CD14-positive monocyte (primary cell): ENCODE data around the gene APCDD1. TPM values are rescaled to one million over a fixed set of nuclear protein-coding genes. Genes with fewer than 3 reads are reported as not detected.

Source experiments
- DNase-seq, 3 donors: peaks; one replicate each; pipeline ENCODE4 v3.0.0-alpha.2; 2011 to 2022
- H2AFZ ChIP-seq: 2 replicates; pipeline ENCODE4 v1.6.0; 2012; ENCODE audit warnings: mild to moderate bottlenecking, low read depth, low read length, inconsistent platforms; ENCODE audit not compliant: insufficient read depth, poor library complexity, severe bottlenecking
- H3K27ac ChIP-seq, 2 donors: 1 replicate in 1 of 2; 2 replicates in 1 of 2; pipeline ENCODE4 v1.5.1; 2012 to 2013; ENCODE audit warnings: low read length in 2 of 2, control low read depth in 1 of 2, inconsistent platforms in 1 of 2, low read depth in 1 of 2, mild to moderate bottlenecking in 1 of 2
- H3K27me3 ChIP-seq, 2 donors: one replicate each; pipeline versions ENCODE4 v1.6.0 to v1.6.1; 2011 to 2013; ENCODE audit warnings: low read length in 2 of 2; ENCODE audit not compliant: control insufficient read depth in 2 of 2, insufficient read depth in 2 of 2
- H3K36me3 ChIP-seq, 2 donors: replicated peaks in 1 of 2; 1 replicate in 1 of 2; 2 replicates in 1 of 2; pipeline versions ENCODE4 v1.5.1 to v1.6.1; 2012 to 2013; ENCODE audit warnings: low read length in 2 of 2, control low read depth in 1 of 2, inconsistent platforms in 1 of 2, mild to moderate bottlenecking in 1 of 2; ENCODE audit not compliant: insufficient read depth in 2 of 2, control insufficient read depth in 1 of 2
- H3K4me1 ChIP-seq, 2 donors: 1 replicate in 1 of 2; 2 replicates in 1 of 2; pipeline versions ENCODE4 v1.5.1 to v1.6.1; 2012 to 2013; ENCODE audit warnings: low read length in 2 of 2, control low read depth in 1 of 2, inconsistent platforms in 1 of 2, mild to moderate bottlenecking in 1 of 2, moderate library complexity in 1 of 2; ENCODE audit not compliant: insufficient read depth in 2 of 2, control insufficient read depth in 1 of 2
- H3K4me2 ChIP-seq: replicated peaks from 2 replicates; pipeline ENCODE3; 2012; ENCODE audit warnings: low read length, moderate library complexity, mild to moderate bottlenecking; ENCODE audit not compliant: poor library complexity, severe bottlenecking; ENCODE audit errors: extremely low read depth
- H3K4me3 ChIP-seq, 3 experiments: fragments of 200-600 bp in 1 of 3; sonication (generic) in 1 of 3; replicated peaks in 1 of 3; 1 replicate in 2 of 3; 2 replicates in 1 of 3; pipeline ENCODE4 v1.5.1; 2011 to 2013; ENCODE audit warnings: low read length in 3 of 3, mild to moderate bottlenecking in 3 of 3, control low read depth in 2 of 3, low read depth in 2 of 3, inconsistent platforms in 1 of 3, moderate library complexity in 1 of 3
- H3K79me2 ChIP-seq: 2 replicates; pipeline ENCODE4 v1.6.0; 2012; ENCODE audit warnings: mild to moderate bottlenecking, control low read depth, inconsistent platforms, low read length, moderate library complexity; ENCODE audit not compliant: insufficient read depth
- H3K9ac ChIP-seq: 2 replicates; pipeline ENCODE4 v1.6.0; 2017; ENCODE audit warnings: low read length, mild to moderate bottlenecking; ENCODE audit not compliant: insufficient read depth, poor library complexity, severe bottlenecking
- H3K9me3 ChIP-seq, 2 donors: replicated peaks in 1 of 2; 1 replicate in 1 of 2; 2 replicates in 1 of 2; pipeline versions ENCODE4 v1.5.1 to v1.6.1; 2012 to 2013; ENCODE audit warnings: low read length in 2 of 2, control low read depth in 1 of 2; ENCODE audit not compliant: control insufficient read depth in 1 of 2, insufficient read depth in 1 of 2
- H4K20me1 ChIP-seq: 2 replicates; pipeline ENCODE4 v1.6.0; 2012; ENCODE audit warnings: mild to moderate bottlenecking, low read length, control low read depth, moderate library complexity; ENCODE audit not compliant: insufficient read depth
- H3K27ac Mint-ChIP-seq, 7 donors: one replicate each; pipeline ENCODE4 v1.8.0; 2020; ENCODE audit warnings: mild to moderate bottlenecking in 7 of 7, mixed read lengths in 7 of 7, moderate library complexity in 6 of 7, inconsistent platforms in 2 of 7
- H3K27me3 Mint-ChIP-seq, 3 donors: one replicate each; pipeline ENCODE4 v1.8.0; 2021 to 2022; ENCODE audit warnings: low read depth in 3 of 3, mild to moderate bottlenecking in 3 of 3, mixed read lengths in 3 of 3, moderate library complexity in 3 of 3, inconsistent platforms in 1 of 3
- H3K36me3 Mint-ChIP-seq, 2 donors: one replicate each; pipeline ENCODE4 v1.8.0; 2020; ENCODE audit warnings: mixed read lengths in 2 of 2, inconsistent platforms in 1 of 2, mild to moderate bottlenecking in 1 of 2
- H3K4me1 Mint-ChIP-seq: one replicate; pipeline ENCODE4 v1.8.0; 2020; ENCODE audit warnings: mild to moderate bottlenecking, mixed read lengths
- H3K4me3 Mint-ChIP-seq, 2 donors: one replicate each; pipeline ENCODE4 v1.8.0; 2020; ENCODE audit warnings: mild to moderate bottlenecking in 2 of 2, mixed read lengths in 2 of 2, moderate library complexity in 1 of 2
- H3K9me3 Mint-ChIP-seq, 7 donors: one replicate each; pipeline ENCODE4 v1.8.0; 2020 to 2022; ENCODE audit warnings: mixed read lengths in 7 of 7, mild to moderate bottlenecking in 6 of 7, moderate library complexity in 6 of 7, inconsistent platforms in 2 of 7
- WGBS: methylation state at CpG from one replicate; pipeline ENCODE4 v1.1.5; 2013; ENCODE audit warnings: missing lambda C conversion rate; ENCODE audit not compliant: insufficient coverage; 5-methylcytosine and 5-hydroxymethylcytosine counted together
- intact Hi-C, 2 donors: fragments of 100-400 bp; cut with micrococcal nuclease; formaldehyde crosslinking; loops; one replicate each; pipeline versions ENCODE4 v1.15.0 to v1.15.1; 2023
- polyA plus RNA-seq, 3 donors: library from polyadenylated mRNA; depleted of rRNA in 1 of 3; unstranded in 2 of 3; stranded (reverse) in 1 of 3; fragments of 300-500 nt in 2 of 3; fragments of >200 nt in 1 of 3; fragmentation: Illumina TruSeq in 2 of 3; gene quantifications; 1 replicate in 2 of 3; 2 replicates in 1 of 3; pipeline ENCODE4 v1.2.3, GENCODE V29; 2012 to 2021
- TF ChIP-seq, protein P1 (sequence below): fragments of 200-600 bp; IDR thresholded peaks from one replicate; pipeline ENCODE4 v1.8.0; 2022; ENCODE audit warnings: antibody characterized with exemption, mild to moderate bottlenecking

The APCDD1 gene
- polyA plus RNA-seq, 3 donors = 1.2 to 4.8 (median 1.6) TPM

DNA sequence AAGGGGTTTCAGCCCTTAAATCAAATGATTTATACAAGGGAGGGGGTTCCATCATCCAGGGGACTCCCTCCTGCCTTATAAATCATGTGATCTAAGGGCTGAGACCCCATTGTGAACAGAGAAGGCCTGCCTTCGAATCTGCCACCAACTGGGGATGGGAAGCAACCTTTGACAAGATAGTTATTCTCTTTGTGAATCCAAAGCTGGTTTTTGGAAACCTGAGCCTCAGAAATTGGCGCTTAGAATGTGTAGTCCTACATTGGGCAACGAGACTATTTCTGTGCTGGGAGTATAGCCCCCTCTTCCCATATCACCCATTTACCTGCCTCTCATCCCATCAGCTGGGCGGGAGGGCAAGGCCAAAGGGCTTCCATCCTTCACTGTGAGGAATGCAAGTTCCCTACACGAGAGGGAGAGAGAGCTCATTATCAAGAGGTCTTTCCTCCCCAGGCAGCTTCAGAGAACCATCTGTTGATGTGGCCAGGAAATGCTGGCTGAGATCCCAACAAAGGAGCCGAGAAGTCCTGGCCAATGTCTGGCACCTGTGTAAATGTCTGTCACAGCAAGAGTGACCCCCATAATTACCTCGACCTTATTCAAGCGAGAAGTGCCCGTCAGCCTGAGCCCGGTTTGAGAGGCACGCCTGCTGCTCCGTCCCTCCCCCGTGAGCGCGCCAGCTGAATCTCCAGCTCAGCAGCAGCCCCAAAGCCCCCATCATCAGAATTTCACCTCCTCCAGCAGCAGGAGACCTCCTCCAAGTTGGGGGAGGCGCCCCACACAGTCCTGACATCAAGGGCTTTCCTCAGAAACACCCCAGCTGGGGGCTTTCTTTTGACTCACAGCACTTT, 48.4 kb upstream of the APCDD1 start:
- H3K36me3 ChIP-seq = no peaks in the 10 kb centered on the region
- H4K20me1 ChIP-seq = no peaks in the 10 kb centered on the region
- H3K4me3 ChIP-seq = no peak overlapping the region
- no peaks in the 10 kb centered on the region for H3K27me3 ChIP-seq
- Mint-ChIP-seq H3K27me3 (peaks cover 2 to 6% (median 4%) of the 10 kb centered on the region in 3 donors), H3K4me1 (peaks cover 14% of the 10 kb centered on the region), H3K4me3 (no peak overlapping the region), H3K9me3 (peaks cover 0 to 2% (median 0%) of the 10 kb centered on the region in 7 donors), H3K27ac (no peak overlapping the region), H3K36me3 (no peaks in the 10 kb centered on the region)
- TF ChIP-seq, protein P1, sequence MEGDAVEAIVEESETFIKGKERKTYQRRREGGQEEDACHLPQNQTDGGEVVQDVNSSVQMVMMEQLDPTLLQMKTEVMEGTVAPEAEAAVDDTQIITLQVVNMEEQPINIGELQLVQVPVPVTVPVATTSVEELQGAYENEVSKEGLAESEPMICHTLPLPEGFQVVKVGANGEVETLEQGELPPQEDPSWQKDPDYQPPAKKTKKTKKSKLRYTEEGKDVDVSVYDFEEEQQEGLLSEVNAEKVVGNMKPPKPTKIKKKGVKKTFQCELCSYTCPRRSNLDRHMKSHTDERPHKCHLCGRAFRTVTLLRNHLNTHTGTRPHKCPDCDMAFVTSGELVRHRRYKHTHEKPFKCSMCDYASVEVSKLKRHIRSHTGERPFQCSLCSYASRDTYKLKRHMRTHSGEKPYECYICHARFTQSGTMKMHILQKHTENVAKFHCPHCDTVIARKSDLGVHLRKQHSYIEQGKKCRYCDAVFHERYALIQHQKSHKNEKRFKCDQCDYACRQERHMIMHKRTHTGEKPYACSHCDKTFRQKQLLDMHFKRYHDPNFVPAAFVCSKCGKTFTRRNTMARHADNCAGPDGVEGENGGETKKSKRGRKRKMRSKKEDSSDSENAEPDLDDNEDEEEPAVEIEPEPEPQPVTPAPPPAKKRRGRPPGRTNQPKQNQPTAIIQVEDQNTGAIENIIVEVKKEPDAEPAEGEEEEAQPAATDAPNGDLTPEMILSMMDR = no peak
- H3K27ac ChIP-seq = no peak overlapping the region
- no peak overlapping the region for H3K9ac ChIP-seq
- H3K9me3 ChIP-seq = no peaks in the 10 kb centered on the region
- no peak for DNase-seq
- H2AFZ ChIP-seq = no peak overlapping the region
- intact Hi-C loops = loop anchor here in 1 of 2 donors (10.0 kb wide), 1 partner anchor 109 kb away; no protein-coding TSS in a partner anchor
- no peaks in the 10 kb centered on the region for H3K79me2 ChIP-seq
- 60% methylated on average over 10 of the region's 16 CpGs for WGBS
- peaks cover 15 to 19% of the 10 kb centered on the region in 2 donors for H3K4me1 ChIP-seq
- no peak overlapping the region for H3K4me2 ChIP-seq

DNA sequence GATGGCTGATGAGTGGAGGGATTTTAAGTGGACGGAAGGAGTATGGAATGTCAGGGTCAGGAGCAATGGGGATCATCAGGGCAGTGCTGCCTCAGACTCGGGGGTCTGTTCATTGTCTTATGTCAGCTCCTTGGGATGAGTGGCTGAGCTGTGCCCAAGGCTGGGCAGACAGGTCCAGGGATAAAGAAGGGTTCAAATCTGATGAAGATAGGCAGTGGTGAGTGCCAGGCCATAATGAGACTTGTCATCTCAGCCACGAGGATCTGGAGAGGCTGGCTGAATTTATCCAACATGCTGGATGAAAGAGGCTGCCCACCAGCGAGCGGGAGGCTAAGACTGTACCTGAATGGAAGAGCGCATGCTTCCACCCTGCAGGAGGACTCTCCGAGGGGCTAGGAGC, 46.3 kb upstream of the APCDD1 start:
- WGBS = 96% methylated on average over 7 of the region's 7 CpGs
- TF ChIP-seq, protein P1 = no peak
- H3K36me3 ChIP-seq = no peaks in the 10 kb centered on the region
- Mint-ChIP-seq H3K4me1 (no peaks in the 10 kb centered on the region), H3K27me3 (peaks cover 2 to 8% (median 5%) of the 10 kb centered on the region in 3 donors), H3K36me3 (no peaks in the 10 kb centered on the region), H3K4me3 (no peak overlapping the region), H3K27ac (no peak overlapping the region), H3K9me3 (peaks cover 0 to 2% (median 0%) of the 10 kb centered on the region in 7 donors)
- H3K4me3 ChIP-seq = no peak overlapping the region
- H3K79me2 ChIP-seq = no peaks in the 10 kb centered on the region
- H4K20me1 ChIP-seq = no peaks in the 10 kb centered on the region
- no peak overlapping the region for H3K9ac ChIP-seq
- H2AFZ ChIP-seq = no peak overlapping the region
- H3K27ac ChIP-seq = no peak overlapping the region
- no peak overlapping the region for H3K4me2 ChIP-seq
- no peaks in the 10 kb centered on the region for H3K9me3 ChIP-seq
- DNase-seq = no peak
- intact Hi-C loops = loop anchor here in 1 of 2 donors (10.0 kb wide), 1 partner anchor 107 kb away; no protein-coding TSS in a partner anchor
- H3K4me1 ChIP-seq = no peaks in the 10 kb centered on the region
- H3K27me3 ChIP-seq = no peaks in the 10 kb centered on the region
